ENCODE data around the gene SPACA6. TPM values are rescaled to one million over a fixed set of nuclear protein-coding genes. Genes with fewer than 3 reads are reported as not detected.

SPACA6 gene
- total RNA-seq, 2 donors from 2014 or later, result 24.6 to 47.7 TPM

DNA sequence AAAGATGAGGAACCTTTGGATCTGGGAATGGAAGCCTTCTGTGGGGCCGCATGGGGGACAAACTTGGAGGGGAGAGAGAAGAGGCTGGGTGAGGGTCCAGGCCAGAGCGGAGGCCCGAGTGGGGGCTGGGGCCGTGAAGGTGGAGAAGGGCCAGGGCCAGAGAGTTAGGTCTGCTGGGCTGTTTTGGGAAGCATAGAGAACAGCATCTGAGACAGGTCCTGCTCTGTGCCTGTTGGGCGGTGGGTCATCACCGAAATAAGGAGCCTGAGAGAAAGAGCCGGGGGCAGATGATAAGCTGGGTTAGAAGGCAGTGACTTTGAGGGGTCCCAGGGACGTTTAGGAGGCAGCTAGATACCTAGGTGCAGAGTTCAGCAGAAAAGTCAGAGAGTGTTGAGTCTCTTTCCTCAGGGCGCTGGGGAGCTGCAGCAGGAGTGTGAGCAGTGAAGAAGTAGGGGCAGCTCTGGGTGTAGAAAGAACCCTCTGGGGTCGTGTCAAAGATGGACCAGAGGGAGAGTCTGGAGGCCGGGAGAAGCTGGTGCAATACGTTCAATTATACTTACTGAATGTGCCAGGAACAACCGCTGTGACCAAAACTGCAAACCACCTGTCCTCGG lies 2.7 kb downstream of the SPACA6 start:
- Histone ChIP-seq H3K27ac (no peak overlapping the region), H3K4me3 (no peak overlapping the region), H3K27me3 (replicated peaks; ENCODE audit: insufficient read depth) (no peaks in the 10 kb centered on the region), H3K9me3 (no peaks in the 10 kb centered on the region), H3K4me1 (replicated peaks) (peaks cover 7% of the 10 kb centered on the region), H3K36me3 (no peaks in the 10 kb centered on the region)
- intact Hi-C loops (cut with DNase I), result no loop called here
- DNase-seq (ENCODE audit: low spot score), result no peak
- TF ChIP-seq POLR2AphosphoS5 (IDR thresholded peaks at IDR 0.05) (no peak), POLR2A (IDR thresholded peaks at IDR 0.05) (no peak)
- TF ChIP-seq, protein P1, sequence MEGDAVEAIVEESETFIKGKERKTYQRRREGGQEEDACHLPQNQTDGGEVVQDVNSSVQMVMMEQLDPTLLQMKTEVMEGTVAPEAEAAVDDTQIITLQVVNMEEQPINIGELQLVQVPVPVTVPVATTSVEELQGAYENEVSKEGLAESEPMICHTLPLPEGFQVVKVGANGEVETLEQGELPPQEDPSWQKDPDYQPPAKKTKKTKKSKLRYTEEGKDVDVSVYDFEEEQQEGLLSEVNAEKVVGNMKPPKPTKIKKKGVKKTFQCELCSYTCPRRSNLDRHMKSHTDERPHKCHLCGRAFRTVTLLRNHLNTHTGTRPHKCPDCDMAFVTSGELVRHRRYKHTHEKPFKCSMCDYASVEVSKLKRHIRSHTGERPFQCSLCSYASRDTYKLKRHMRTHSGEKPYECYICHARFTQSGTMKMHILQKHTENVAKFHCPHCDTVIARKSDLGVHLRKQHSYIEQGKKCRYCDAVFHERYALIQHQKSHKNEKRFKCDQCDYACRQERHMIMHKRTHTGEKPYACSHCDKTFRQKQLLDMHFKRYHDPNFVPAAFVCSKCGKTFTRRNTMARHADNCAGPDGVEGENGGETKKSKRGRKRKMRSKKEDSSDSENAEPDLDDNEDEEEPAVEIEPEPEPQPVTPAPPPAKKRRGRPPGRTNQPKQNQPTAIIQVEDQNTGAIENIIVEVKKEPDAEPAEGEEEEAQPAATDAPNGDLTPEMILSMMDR (IDR thresholded peaks at IDR 0.05), result no peak
- WGBS, result 88% methylated on average over 14 of the region's 14 CpGs

DNA sequence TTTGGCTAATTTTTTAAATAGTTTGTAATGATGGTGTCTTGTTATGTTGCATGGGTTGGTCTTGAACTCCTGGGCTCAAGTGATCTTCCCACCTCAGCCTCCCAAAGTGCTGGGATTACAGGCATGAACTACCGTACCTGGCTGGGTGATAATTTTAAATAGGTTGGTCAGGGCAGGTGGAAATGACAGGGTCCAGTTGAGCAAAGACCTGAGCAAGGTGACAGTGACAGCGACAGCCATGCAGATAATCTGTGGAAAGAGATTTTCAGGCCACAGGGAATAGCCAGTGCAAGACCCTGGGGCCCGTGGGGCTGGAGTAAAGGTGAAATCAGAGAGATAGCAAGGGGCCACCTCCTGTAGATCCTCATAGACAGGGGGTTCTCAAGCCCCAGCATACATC lies 3.5 kb downstream of the SPACA6 start:
- H3K4me3 ChIP-seq, result no peak overlapping the region
- H3K9me3 ChIP-seq, result no peaks in the 10 kb centered on the region
- H3K27me3 ChIP-seq (replicated peaks; ENCODE audit: insufficient read depth), result no peaks in the 10 kb centered on the region
- peaks cover 6% of the 10 kb centered on the region for H3K4me1 ChIP-seq (replicated peaks)
- no peak overlapping the region for H3K27ac ChIP-seq
- no peak for DNase-seq (ENCODE audit: low spot score)
- whole genome bisulfite sequencing, result 96% methylated on average over 3 of the region's 3 CpGs
- intact Hi-C loops (cut with DNase I), result no loop called here
- H3K36me3 ChIP-seq, result no peaks in the 10 kb centered on the region
- TF ChIP-seq POLR2AphosphoS5 (IDR thresholded peaks at IDR 0.05), result no peak
- TF ChIP-seq, protein P1 (IDR thresholded peaks at IDR 0.05), result no peak

DNA sequence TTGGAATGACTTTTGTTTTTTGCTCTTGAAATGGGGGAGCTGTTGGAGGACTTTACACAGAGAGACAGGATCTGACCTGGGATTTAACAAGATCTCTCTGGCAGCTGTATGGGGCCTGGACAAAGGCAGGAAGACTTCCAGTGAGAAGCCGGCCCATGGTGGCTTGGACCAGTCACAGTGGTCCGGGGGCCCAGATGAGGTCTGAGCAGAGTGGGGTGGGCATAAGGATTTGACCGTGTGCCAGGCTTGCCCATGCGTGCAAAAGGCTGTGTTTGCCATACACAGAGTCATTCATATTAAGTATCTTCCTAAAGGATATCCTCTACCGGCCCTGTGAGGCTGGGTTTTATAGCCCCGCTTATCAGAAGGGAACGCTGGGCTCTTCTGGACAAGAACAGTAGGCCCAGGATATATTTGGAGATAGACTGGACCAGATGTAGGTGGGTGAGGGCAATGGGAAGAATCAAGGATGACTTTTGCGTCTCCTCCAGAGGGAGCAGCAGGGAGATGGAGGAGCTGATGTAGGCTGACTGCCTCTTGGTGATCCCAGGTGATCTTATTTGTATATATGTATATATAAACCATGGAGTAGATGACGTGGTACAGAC lies 4.1 kb downstream of the SPACA6 start:
- no peaks in the 10 kb centered on the region for H3K9me3 ChIP-seq
- peaks cover 5% of the 10 kb centered on the region for H3K4me1 ChIP-seq (replicated peaks)
- H3K36me3 ChIP-seq, result no peaks in the 10 kb centered on the region
- no peak for TF ChIP-seq POLR2A (IDR thresholded peaks at IDR 0.05)
- TF ChIP-seq POLR2AphosphoS5 (IDR thresholded peaks at IDR 0.05), result no peak
- TF ChIP-seq, protein P1 (IDR thresholded peaks at IDR 0.05), result no peak
- no peak overlapping the region for H3K4me3 ChIP-seq
- WGBS, result 65% methylated on average over 9 of the region's 9 CpGs
- DNase-seq (ENCODE audit: low spot score), result no peak
- no peaks in the 10 kb centered on the region for H3K27me3 ChIP-seq (replicated peaks; ENCODE audit: insufficient read depth)
- intact Hi-C loops (cut with DNase I), result no loop called here
- no peak overlapping the region for H3K27ac ChIP-seq

DNA sequence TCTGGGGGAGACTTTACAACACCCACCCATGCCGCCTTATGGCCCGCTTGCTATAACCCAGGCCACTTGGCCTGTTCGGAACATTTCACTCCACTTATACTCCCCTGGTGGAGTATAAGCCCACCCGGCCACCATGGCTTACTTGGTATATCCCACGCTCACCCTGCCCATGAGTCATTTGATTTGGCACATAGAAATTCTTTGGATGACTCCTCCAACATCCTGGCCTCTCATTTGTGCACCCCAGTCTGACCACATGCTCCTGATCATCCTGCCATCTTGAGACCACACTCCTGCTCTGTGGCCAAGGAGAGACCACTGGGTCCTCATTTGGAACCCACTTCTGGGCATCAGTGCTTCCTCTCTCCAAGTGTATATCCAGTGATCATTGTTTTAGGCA lies 5.2 kb downstream of the SPACA6 start:
- TF ChIP-seq, protein P1 (IDR thresholded peaks at IDR 0.05), result no peak
- TF ChIP-seq POLR2AphosphoS5 (IDR thresholded peaks at IDR 0.05) (no peak), POLR2A (IDR thresholded peaks at IDR 0.05) (no peak)
- no peaks in the 10 kb centered on the region for H3K9me3 ChIP-seq
- no peaks in the 10 kb centered on the region for H3K36me3 ChIP-seq
- no peaks in the 10 kb centered on the region for H3K27me3 ChIP-seq (replicated peaks; ENCODE audit: insufficient read depth)
- DNase-seq (ENCODE audit: low spot score), result no peak
- H3K4me1 ChIP-seq (replicated peaks), result peaks cover 13% of the 10 kb centered on the region
- WGBS, result 96% methylated on average over 5 of the region's 5 CpGs
- intact Hi-C loops (cut with DNase I), result no loop called here
- no peak overlapping the region for H3K4me3 ChIP-seq
- no peak overlapping the region for H3K27ac ChIP-seq

DNA sequence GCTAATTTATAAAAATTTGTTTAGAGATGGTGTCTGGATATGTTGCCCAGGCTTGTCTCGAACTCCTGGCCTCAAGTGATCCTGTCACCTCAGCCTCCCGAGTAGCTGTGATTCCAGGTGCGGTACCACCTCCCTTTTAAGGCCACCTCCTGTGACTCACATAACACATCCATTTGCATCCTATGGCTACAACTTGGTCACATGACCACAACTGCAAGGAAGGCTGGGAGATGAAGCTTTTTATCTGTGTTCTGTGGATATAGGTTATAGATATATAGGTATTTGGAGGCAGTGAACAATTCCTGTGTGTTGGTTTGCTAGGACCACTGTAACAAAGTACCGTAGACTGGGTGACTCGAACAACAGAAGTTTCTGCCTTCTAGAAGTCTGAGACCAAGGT lies 6.0 kb downstream of the SPACA6 start:
- no peaks in the 10 kb centered on the region for H3K27me3 ChIP-seq (replicated peaks; ENCODE audit: insufficient read depth)
- no peaks in the 10 kb centered on the region for H3K36me3 ChIP-seq
- WGBS, result 89% methylated on average over 5 of the region's 5 CpGs
- intact Hi-C loops (cut with DNase I), result no loop called here
- peaks cover 13% of the 10 kb centered on the region for H3K4me1 ChIP-seq (replicated peaks)
- DNase-seq (ENCODE audit: low spot score), result no peak
- no peak overlapping the region for H3K27ac ChIP-seq
- no peaks in the 10 kb centered on the region for H3K9me3 ChIP-seq
- TF ChIP-seq POLR2AphosphoS5 (IDR thresholded peaks at IDR 0.05) (no peak), POLR2A (IDR thresholded peaks at IDR 0.05) (no peak)
- TF ChIP-seq, protein P1 (IDR thresholded peaks at IDR 0.05), result no peak
- no peak overlapping the region for H3K4me3 ChIP-seq

Measured in prostate gland (tissue), 2 donors.